T-helper 17 cell (primary cell): ENCODE data around the gene NKX2-3. TPM values are rescaled to one million over a fixed set of nuclear protein-coding genes. Genes with fewer than 3 reads are reported as not detected.

Experiments used
- ATAC-seq: fragments of 150-1000 bp; cut with Tn5 transposase; 2 replicates; pipeline ENCODE4 v1.10.0; 2021; ENCODE audit warnings: mild to moderate bottlenecking, moderate library complexity
- DNase-seq, 3 donors: peaks; one replicate each; pipeline versions ENCODE4 v3.0.0 to v3.0.0-alpha.2; 2020 to 2021
- H3K9me3 ChIP-seq: one replicate; pipeline ENCODE4 v1.7.0; 2013; ENCODE audit warnings: low read length, mild to moderate bottlenecking; ENCODE audit not compliant: control insufficient read depth, poor library complexity, severe bottlenecking
- H3K27ac Mint-ChIP-seq: one replicate; pipeline ENCODE4 v1.8.0; 2022; ENCODE audit warnings: mild to moderate bottlenecking, moderate library complexity, mixed read lengths
- H3K27me3 Mint-ChIP-seq: one replicate; pipeline ENCODE4 v1.8.0; 2022; ENCODE audit warnings: mixed read lengths
- H3K36me3 Mint-ChIP-seq: one replicate; pipeline ENCODE4 v1.8.0; 2022; ENCODE audit warnings: low read depth, mixed read lengths
- H3K4me1 Mint-ChIP-seq: one replicate; pipeline ENCODE4 v1.8.0; 2022; ENCODE audit warnings: mild to moderate bottlenecking, mixed read lengths
- H3K4me3 Mint-ChIP-seq: one replicate; pipeline ENCODE4 v1.8.0; 2022; ENCODE audit warnings: mild to moderate bottlenecking, moderate library complexity, mixed read lengths
- total RNA-seq, 4 donors: library from RNA in 2 of 4; stranded (reverse) in 2 of 4; gene quantifications; one replicate each; pipeline ENCODE4 v1.2.3 and lab custom pipeline; 2022 to 2026

NKX2-3 gene
- total RNA-seq: not detected
- 0 reads per million in 2 donors for total RNA-seq (lab: John Stamatoyannopoulos, UW)

DNA sequence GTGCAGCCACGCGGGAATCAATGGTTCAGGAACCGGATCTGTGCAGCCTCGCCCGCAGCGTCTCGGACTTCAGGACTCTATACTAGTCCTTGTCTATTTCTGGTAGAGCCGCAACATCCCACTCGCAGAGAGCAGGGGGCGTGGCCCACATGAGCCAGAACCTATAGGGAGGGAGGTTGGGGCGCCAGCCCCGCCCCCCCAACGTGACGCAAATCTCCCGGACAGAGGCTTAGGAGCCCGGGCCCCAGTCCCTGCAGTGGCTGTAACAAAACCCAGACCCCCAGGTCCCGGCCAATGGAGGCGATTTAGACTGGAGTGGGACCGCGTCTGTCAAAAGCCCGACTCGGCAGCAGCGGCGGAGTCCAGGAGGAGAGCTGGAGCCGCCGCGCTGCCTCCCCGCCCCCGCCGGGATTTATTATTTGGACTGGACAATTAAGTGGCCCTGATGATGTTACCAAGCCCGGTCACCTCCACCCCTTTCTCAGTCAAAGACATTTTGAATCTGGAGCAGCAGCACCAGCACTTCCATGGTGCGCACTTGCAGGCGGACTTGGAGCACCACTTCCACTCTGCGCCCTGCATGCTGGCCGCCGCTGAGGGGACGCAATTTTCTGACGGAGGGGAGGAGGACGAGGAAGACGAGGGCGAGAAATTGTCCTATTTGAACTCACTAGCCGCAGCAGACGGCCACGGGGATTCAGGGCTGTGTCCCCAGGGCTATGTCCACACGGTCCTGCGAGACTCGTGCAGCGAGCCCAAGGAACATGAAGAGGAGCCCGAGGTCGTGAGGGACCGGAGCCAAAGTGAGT lies at the start of gene NKX2-3:
Gene NKX2-3, plus strand, starts transcription at position 256 of the 809 bp plus-strand sequence. Its CDS starts 190 bp downstream, at position 446.
- DNase-seq (no peak), ATAC-seq (no peak)
- H3K27ac Mint-ChIP-seq: no peak within 1 kb of the TSS
- peaks cover 6% of the 10 kb centered on the region for H3K36me3 Mint-ChIP-seq
- H3K27me3 Mint-ChIP-seq: peaks cover 89% of the 10 kb centered on the region
- H3K9me3 ChIP-seq: no peaks in the 10 kb centered on the region
- peaks cover 24% of the 10 kb centered on the region for H3K4me1 Mint-ChIP-seq
- H3K4me3 Mint-ChIP-seq: peak within 1 kb of the TSS; percentile 31

DNA sequence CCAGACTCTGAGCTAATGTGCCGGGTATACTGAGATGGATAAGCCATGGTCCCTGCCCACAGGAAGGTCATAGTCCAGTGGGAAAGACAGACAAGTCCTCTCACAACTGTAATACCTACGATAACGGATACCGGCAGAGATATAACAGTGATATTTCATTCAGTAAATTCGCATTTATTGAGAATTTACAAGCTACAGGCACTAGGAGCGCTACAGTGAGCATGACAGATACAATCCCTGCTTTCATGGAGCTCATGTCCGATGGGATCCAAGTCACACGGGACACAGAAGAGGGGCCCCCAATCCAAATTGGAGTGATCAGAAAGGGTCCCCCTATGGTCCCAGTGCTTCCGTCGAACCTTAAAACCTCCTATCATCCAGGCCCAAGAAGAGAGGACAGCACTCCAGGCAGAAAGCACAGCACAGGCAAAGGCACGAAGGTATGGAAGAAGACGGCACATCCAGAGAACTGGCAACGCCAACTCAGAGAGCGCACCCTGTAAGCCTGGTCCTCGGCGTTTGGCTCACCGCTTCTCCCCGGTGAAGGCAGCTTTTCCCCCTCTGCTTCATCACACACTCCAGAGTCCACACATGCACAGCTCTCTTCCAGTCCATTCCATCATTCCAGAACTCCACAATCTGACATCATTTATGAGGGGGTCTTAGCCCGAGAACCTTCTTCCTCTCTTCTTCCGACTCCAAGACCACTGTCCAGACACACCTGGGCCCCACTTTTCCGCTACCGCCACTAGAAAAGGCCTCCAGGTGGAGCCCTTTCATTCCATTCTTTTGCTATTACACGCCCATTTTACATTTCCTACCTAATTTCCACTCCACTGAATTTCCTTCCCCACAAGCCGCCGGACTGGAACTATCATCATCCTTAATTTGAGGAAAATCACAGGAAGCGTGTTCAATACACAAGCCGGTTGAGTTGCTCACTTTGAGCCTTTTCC lies 47.8 kb upstream of the NKX2-3 start:
- DNase-seq: no peak
- Mint-ChIP-seq H3K4me1 (peaks cover 3% of the 10 kb centered on the region), H3K4me3 (no peak overlapping the region), H3K36me3 (no peaks in the 10 kb centered on the region), H3K27me3 (peaks cover 57% of the 10 kb centered on the region), H3K27ac (no peak overlapping the region)
- H3K9me3 ChIP-seq: no peaks in the 10 kb centered on the region
- no peak for ATAC-seq

DNA sequence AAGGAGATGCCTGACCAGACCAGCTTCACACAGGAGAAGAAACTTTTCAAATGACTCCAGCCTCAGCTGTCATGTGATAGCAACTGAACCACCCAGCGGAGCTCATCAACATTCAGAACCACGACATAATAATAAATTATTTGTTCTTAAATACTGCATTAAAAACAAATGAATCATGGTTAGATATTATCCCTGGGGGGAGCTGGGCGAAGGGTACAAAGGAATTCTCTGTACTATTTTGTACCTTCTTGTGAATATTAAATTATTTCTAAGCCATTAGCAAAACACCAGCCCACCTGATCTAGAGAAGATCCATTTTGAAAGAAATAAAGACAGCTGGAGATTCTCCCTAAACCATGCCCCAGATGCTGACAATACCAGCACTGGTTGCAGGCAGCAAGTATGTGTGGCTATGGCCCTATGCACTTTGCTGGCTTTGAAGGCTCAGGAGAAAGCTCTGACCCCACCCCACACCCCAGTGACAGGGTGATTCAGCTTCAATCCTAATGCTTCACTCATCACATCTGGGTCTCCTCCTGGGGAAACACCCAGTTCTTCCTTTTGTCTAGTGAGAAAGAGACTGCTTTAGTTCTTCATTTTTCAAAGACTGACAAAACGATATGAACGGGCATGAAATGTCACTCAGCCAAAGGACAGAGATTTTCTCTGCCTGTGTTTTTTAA lies 45.5 kb upstream of the NKX2-3 start:
- H3K4me1 Mint-ChIP-seq: peaks cover 3% of the 10 kb centered on the region
- no peak overlapping the region for H3K4me3 Mint-ChIP-seq
- DNase-seq (no peak), ATAC-seq (no peak)
- peaks cover 72% of the 10 kb centered on the region for H3K27me3 Mint-ChIP-seq
- no peaks in the 10 kb centered on the region for H3K36me3 Mint-ChIP-seq
- H3K27ac Mint-ChIP-seq: no peak overlapping the region
- H3K9me3 ChIP-seq: no peaks in the 10 kb centered on the region

DNA sequence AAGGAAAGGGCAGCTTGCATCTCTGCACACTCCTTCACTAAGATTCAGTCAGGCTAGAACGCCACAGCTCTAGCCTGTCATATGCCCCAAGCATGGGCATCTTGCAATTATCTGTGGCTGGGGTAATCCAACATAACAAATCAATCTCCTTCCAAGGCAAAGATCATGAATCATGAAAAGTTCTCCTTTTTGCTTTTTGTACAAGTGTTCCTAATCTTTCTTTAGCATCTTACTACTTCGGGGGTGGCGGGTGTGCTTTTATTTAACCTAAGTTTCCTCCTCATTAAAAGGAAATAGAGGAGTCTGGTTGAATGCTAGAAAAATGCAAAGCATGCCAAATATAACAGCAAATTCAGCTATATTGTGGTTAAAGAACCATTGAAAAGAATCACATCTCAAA lies 43.5 kb upstream of the NKX2-3 start:
- peaks cover 3% of the 10 kb centered on the region for H3K4me1 Mint-ChIP-seq
- no peak overlapping the region for H3K4me3 Mint-ChIP-seq
- no peaks in the 10 kb centered on the region for H3K9me3 ChIP-seq
- H3K36me3 Mint-ChIP-seq: no peaks in the 10 kb centered on the region
- H3K27ac Mint-ChIP-seq: no peak overlapping the region
- DNase-seq (no peak), ATAC-seq (no peak)
- peaks cover 71% of the 10 kb centered on the region for H3K27me3 Mint-ChIP-seq

DNA sequence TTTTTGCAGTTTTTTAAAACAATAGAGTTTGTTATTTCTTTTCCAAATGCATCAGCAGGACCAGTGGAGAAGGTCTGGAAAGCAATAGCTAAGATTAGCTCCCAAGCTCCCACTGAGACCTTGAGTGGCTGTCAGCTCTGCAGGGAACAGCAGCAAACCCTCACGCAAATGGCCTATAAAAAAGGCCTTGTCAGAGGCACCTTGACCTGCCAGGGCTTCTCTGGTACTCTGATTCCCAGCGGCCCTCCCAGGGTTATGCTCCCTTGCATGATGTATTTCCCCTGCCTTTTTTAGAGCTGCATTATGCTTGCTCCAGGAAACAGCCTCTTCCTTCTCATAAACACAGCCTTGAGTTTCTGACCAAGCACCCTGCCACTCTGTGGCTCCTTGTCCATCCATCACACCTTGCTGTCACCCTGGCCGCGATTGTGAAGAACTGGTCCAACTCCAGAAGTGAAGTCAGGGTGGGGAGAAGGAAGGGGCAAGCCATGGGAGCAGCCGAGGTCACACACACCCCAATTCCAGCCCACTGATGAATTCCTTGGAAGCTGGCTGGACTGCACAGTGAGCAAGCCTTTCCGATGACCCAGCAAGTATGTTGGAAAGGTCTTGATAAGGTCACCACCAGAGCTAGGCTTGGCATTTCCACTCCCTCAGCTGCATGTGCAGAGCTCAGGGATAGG lies 35.3 kb upstream of the NKX2-3 start:
- no peak for DNase-seq

DNA sequence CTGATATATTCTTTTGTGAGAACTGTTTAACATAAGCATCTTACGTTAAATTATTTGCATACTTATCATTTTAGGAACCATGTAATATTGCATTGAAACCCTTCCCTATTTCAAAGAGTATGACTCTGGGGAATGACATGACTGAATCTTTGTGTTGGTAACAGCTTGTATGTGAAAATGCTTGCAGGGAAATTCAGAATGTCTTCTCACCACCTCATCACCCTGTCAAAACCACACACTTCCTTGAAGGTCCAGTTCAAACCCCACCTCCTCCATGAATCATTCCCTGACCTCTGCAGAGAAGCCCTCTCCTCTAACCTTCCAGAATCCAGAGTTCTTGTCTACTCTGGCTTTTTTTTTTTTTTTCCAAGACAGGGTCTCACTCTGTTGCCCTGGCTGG lies 26.3 kb upstream of the NKX2-3 start:
- H3K36me3 Mint-ChIP-seq: no peaks in the 10 kb centered on the region
- peaks cover 67% of the 10 kb centered on the region for H3K27me3 Mint-ChIP-seq

More for the DNA sequence above, 35.3 kb upstream of the NKX2-3 start:
- no peaks in the 10 kb centered on the region for H3K4me1 Mint-ChIP-seq
- H3K36me3 Mint-ChIP-seq: no peaks in the 10 kb centered on the region
- H3K27ac Mint-ChIP-seq: no peak overlapping the region
- H3K27me3 Mint-ChIP-seq: peaks cover 20% of the 10 kb centered on the region
- no peaks in the 10 kb centered on the region for H3K9me3 ChIP-seq
- H3K4me3 Mint-ChIP-seq: no peak overlapping the region
- no peak for ATAC-seq

DNA sequence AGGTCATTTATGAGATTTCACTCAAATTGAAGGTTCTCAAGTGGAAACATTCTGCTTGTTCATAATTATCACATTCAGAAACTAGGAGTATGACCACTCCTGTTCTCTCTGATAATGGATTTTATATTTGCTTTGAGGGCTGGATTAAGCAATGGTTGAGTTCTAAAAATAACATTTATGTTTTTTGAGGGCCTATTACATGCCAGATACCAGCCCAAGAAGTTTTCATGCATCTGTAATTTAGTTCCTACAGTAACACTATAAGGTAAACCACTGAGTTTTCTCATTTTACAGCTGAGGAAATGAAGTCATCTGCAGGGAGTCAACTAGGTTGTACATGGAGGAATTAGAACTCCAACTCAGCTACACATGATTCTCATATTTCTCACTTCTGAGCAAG lies 25.5 kb upstream of the NKX2-3 start:
- Mint-ChIP-seq H3K36me3 (no peaks in the 10 kb centered on the region), H3K4me1 (no peaks in the 10 kb centered on the region), H3K4me3 (no peak overlapping the region), H3K27ac (no peak overlapping the region), H3K27me3 (peaks cover 76% of the 10 kb centered on the region)
- no peak for DNase-seq
- ATAC-seq: no peak
- no peaks in the 10 kb centered on the region for H3K9me3 ChIP-seq

More for the DNA sequence above, 26.3 kb upstream of the NKX2-3 start:
- H3K27ac Mint-ChIP-seq: no peak overlapping the region
- H3K4me3 Mint-ChIP-seq: no peak overlapping the region
- no peak for DNase-seq
- no peaks in the 10 kb centered on the region for H3K9me3 ChIP-seq
- no peaks in the 10 kb centered on the region for H3K4me1 Mint-ChIP-seq
- no peak for ATAC-seq

DNA sequence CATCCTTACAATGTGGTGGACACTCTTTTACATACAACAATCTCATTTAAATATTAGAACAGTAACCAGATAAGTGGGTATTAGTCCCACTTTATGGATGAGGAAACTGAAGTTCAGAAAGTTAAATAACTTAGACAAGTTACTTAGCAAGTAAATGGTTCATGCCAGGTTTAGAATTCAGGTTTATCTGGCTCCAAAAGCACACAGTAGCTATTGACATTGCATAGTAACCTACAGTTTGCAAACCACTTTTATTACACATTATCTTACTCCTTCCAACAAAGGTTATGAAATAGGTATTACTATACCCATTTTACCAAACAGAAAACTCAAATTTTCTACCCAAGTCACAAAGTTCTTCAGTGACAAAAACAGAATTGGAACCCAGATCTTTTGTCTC lies 19.7 kb upstream of the NKX2-3 start:
- no peaks in the 10 kb centered on the region for H3K9me3 ChIP-seq
- peaks cover 67% of the 10 kb centered on the region for H3K27me3 Mint-ChIP-seq
- ATAC-seq: no peak
- no peaks in the 10 kb centered on the region for H3K4me1 Mint-ChIP-seq
- H3K4me3 Mint-ChIP-seq: no peak overlapping the region
- DNase-seq: no peak
- no peaks in the 10 kb centered on the region for H3K36me3 Mint-ChIP-seq
- no peak overlapping the region for H3K27ac Mint-ChIP-seq

DNA sequence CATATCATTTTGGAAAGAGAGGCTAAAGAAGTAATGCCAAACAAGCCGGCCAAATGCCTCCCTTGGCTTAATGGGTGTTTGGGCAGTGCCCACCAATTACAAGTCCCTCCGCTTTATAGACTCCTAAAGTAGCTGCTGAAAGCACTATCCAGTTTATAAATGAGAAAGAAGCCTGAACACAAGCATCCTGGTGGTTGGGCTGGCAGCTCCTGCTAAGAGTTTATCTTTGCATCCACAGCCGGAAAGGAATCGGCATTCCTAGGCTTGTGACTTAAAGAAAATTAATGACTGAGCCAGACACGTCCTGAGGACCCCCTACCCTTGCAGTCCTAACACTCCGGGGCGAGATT lies 13.1 kb upstream of the NKX2-3 start:
- no peak overlapping the region for H3K27ac Mint-ChIP-seq
- peaks cover 6% of the 10 kb centered on the region for H3K4me1 Mint-ChIP-seq
- no peaks in the 10 kb centered on the region for H3K36me3 Mint-ChIP-seq
- ATAC-seq (no peak), DNase-seq (no peak)
- H3K4me3 Mint-ChIP-seq: no peak overlapping the region
- peaks cover 69% of the 10 kb centered on the region for H3K27me3 Mint-ChIP-seq
- no peaks in the 10 kb centered on the region for H3K9me3 ChIP-seq

DNA sequence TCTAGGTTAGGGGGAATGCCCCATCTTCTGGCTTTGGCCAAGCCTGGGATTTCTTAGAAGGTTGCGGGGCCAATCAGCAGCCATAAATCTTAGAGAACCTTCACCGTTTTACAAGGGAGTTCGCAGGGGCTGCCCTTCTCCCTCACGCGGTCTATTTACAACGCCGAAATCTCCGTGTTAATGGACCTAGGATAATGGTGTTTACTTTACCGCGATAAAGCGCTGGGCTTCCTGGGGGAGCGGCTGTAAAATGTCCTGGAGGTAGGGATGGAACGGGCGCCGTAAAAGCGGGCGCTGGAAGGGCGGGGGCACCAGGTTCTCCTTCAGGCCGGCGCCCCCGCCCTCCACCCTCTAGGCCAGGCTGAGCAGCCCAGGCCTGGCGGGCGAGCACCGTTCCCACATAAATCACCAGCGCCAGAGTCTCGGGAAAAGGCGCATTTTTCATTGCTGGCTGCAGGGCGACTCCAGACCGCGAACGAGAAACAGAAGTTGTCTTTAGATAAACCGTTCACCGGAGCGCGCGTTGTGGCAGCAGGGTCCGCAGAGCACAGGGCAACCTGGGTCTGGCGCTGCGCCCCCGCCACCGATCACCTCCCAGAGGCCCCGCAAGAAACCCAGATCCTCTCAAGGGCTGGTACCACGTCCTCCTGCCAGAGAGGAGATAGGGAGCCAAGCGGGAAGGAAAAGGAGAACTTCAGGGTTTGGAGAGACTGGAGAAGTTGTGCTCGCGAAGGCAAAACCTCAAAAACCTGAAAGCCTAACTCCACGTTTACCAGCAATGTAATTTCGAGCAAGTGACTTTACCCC lies 12.5 kb upstream of the NKX2-3 start:
- no peak for DNase-seq
- Mint-ChIP-seq H3K4me1 (peaks cover 6% of the 10 kb centered on the region), H3K4me3 (no peak overlapping the region)

DNA sequence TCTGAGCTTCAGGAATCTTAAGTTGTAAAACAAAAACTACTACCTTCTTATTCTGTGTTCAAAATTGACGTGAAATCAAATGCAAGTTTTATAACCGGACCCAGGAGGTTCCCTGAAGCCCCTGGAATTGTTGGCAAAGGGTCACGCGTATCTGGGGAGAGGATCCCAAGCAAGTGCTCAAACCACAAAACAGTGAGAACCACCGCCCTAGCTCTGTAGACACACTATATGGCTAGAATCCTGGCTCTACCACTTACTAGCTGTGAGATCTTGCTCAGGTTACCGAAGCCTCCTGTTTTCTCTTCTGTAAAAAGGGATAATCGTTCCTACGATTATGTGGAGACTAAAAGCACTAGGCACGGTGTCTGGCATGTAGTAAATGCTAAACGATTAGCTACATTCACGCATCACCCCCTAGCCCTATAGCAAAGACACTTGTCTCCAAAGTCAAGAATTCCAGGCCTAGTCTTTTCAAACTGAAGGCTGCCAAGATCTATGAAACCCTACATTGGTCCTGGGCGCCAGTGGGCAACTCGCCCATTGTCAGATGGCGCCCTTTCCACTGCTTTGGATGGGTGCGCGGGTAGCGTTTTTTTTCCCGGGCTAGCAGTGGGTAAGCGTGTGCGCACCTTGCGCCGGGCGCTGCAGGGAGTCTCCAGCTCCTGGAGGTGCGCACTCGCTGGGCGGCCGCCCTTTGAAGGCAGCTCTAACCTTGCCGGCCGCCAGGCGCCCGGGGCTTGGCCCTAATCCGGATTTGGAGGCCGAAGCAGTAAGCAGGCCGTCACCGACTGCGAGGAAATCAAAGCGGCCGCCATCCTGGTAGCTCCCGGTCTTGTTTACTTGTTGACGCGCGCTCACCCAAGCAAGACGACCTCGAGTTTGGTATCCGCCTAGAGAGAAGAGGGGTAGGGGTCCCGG lies 11.6 kb upstream of the NKX2-3 start:
- no peak overlapping the region for H3K27ac Mint-ChIP-seq
- no peak for ATAC-seq
- H3K36me3 Mint-ChIP-seq: no peaks in the 10 kb centered on the region

More for the DNA sequence above, 12.5 kb upstream of the NKX2-3 start:
- no peaks in the 10 kb centered on the region for H3K36me3 Mint-ChIP-seq
- no peak overlapping the region for H3K27ac Mint-ChIP-seq
- peaks cover 73% of the 10 kb centered on the region for H3K27me3 Mint-ChIP-seq
- ATAC-seq: no peak
- H3K9me3 ChIP-seq: no peaks in the 10 kb centered on the region

More for the DNA sequence above, 11.6 kb upstream of the NKX2-3 start:
- no peak for DNase-seq
- Mint-ChIP-seq H3K4me3 (no peak overlapping the region), H3K27me3 (peaks cover 75% of the 10 kb centered on the region), H3K4me1 (peaks cover 6% of the 10 kb centered on the region)
- H3K9me3 ChIP-seq: no peaks in the 10 kb centered on the region
